ENCODE results near the gene LARGE2.

DNA sequence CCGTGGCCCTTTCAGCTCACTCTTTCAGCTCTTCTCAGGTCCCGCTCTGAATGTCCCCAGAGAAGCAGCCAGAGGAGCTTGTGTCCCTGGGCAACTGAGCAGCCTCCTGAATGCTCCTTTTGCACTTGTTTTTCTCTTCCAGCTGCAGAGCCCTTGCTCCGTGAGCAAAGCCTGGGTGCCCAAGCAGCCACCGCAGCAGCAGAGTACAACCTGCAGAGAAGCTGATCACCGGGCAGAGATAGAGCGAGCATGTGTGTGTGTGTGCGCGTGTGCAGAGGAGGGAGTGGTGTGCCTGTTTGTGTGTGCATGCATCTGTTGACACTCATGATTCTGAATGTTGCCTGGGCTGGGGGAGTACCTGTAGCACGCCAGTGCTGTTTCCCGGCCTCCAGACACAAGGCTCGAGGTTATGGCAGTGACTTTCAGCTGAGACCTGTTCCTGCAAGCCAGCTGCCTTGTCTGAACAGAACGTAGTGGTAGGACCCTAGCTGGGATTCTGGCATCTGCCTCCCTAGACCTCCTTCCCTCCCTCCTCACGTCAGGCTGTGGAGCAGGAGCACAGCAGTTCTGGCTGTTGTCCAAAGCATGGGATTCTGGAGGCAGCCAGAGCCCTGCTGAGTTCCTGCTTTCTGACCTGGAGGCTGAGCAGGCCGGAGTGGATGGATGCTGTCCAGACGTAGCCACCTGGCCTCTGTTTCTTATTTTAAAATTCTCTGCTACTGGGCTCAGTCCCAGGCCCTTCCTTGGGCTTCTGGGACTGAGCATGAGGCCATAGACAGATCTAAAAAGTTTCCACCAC is 41.5 kb upstream of the LARGE2 start:
- TF ChIP-seq POLR2A (IDR thresholded peaks at IDR 0.05; ENCODE audit: borderline replicate concordance, extremely low read depth, insufficient read depth, insufficient read length) (no peak), ZNF274 (IDR thresholded peaks at IDR 0.05; ENCODE audit: low read depth, low read length) (no peak), ZFX (IDR thresholded peaks at IDR 0.05) (no peak), ZBTB33 (IDR thresholded peaks at IDR 0.05; ENCODE audit: extremely low read depth, insufficient replicate concordance, low read length) (no peak), POLR2AphosphoS5 (IDR thresholded peaks at IDR 0.05; ENCODE audit: low read depth, low read length) (no peak), EGR1 (IDR thresholded peaks at IDR 0.05; ENCODE audit: low read depth) (no peak), RAD21 (IDR thresholded peaks at IDR 0.05; ENCODE audit: low read depth) (no peak), EZH2 (IDR thresholded peaks at IDR 0.05) (no peak)
- TF ChIP-seq, protein P1, sequence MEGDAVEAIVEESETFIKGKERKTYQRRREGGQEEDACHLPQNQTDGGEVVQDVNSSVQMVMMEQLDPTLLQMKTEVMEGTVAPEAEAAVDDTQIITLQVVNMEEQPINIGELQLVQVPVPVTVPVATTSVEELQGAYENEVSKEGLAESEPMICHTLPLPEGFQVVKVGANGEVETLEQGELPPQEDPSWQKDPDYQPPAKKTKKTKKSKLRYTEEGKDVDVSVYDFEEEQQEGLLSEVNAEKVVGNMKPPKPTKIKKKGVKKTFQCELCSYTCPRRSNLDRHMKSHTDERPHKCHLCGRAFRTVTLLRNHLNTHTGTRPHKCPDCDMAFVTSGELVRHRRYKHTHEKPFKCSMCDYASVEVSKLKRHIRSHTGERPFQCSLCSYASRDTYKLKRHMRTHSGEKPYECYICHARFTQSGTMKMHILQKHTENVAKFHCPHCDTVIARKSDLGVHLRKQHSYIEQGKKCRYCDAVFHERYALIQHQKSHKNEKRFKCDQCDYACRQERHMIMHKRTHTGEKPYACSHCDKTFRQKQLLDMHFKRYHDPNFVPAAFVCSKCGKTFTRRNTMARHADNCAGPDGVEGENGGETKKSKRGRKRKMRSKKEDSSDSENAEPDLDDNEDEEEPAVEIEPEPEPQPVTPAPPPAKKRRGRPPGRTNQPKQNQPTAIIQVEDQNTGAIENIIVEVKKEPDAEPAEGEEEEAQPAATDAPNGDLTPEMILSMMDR (IDR thresholded peaks at IDR 0.05 in 2 of 3, conservative IDR thresholded peaks at IDR 0.05 in 1 of 3; ENCODE audit: borderline replicate concordance in 1 of 3, insufficient read depth in 1 of 3, low read depth in 2 of 3, low read length in 2 of 3), result no peak

All from HCT116 (cell line).